SK-N-SH (cell line): Measurements from ENCODE around the gene MFSD8. TPM values are rescaled to one million over a fixed set of nuclear protein-coding genes. Genes with fewer than 3 reads are reported as not detected.

Source experiments
- CTCF ChIA-PET: fragments of 300-600, 350-600 bp; formaldehyde crosslinking; extraction: SDS; loops from one replicate; lab custom pipeline; 2021; lab: Yijun Ruan, JAX
- POLR2A ChIA-PET: fragments of 350-600 bp; sonication (Branson Sonifier 250); formaldehyde crosslinking; extraction: SDS; loops from one replicate; lab custom pipeline; 2020; ENCODE audit warnings: antibody characterized with exemption, inconsistent platforms; lab: Yijun Ruan, JAX
- DNase-seq: peaks from one replicate; pipeline ENCODE4 v3.0.0; 2012
- H2AFZ ChIP-seq: fragments of 200-600 bp; sonication (generic); 2 replicates; pipeline ENCODE4 v1.8.1; 2016; ENCODE audit warnings: antibody characterized with exemption, mild to moderate bottlenecking, low read depth
- H3F3A ChIP-seq: fragments of 200-600 bp; sonication (generic); replicated peaks from 2 replicates; pipeline ENCODE3; 2016; ENCODE audit warnings: antibody characterized with exemption, mild to moderate bottlenecking; ENCODE audit not compliant: insufficient read depth
- H3K27ac ChIP-seq, 2 experiments: fragments of 200-500 bp in 1 of 2; fragments of 200-600 bp in 1 of 2; sonication (Bioruptor generic) in 1 of 2; sonication (generic), shearing (Covaris generic) in 1 of 2; 2 replicates each; pipeline versions ENCODE4 v1.5.1 to v1.6.1; 2014 to 2016; ENCODE audit warnings: low read depth in 2 of 2, inconsistent platforms in 1 of 2, low read length in 1 of 2, mild to moderate bottlenecking in 1 of 2, mixed read lengths in 1 of 2
- H3K27me3 ChIP-seq: fragments of 200-600 bp; sonication (generic), shearing (Covaris generic); 2 replicates; pipeline ENCODE4 v1.6.1; 2016; ENCODE audit warnings: mixed run types; ENCODE audit not compliant: insufficient read depth
- H3K36me3 ChIP-seq, 2 experiments: fragments of 200-500 bp in 1 of 2; fragments of 200-600 bp in 1 of 2; sonication (Bioruptor generic) in 1 of 2; sonication (generic) in 1 of 2; replicated peaks in 1 of 2; 2 replicates each; pipeline versions ENCODE3 to v1.5.1; 2014 to 2016; ENCODE audit warnings: low read length in 1 of 2, mild to moderate bottlenecking in 1 of 2; ENCODE audit not compliant: insufficient read depth in 2 of 2, control insufficient read depth in 1 of 2
- H3K4me1 ChIP-seq, 2 experiments: fragments of 200-500 bp in 1 of 2; fragments of 200-600 bp in 1 of 2; sonication (Bioruptor generic) in 1 of 2; sonication (generic), shearing (Covaris generic) in 1 of 2; 2 replicates each; pipeline versions ENCODE4 v1.5.1 to v1.6.1; 2014 to 2016; ENCODE audit warnings: low read depth in 1 of 2, low read length in 1 of 2, mixed run types in 1 of 2; ENCODE audit not compliant: insufficient read depth in 2 of 2, control insufficient read depth in 1 of 2
- H3K4me2 ChIP-seq: fragments of 200-600 bp; sonication (generic), shearing (Covaris generic); 2 replicates; pipeline ENCODE4 v1.6.1; 2017; ENCODE audit warnings: mixed run types
- H3K4me3 ChIP-seq, 2 experiments: fragments of 200-500 bp in 1 of 2; fragments of 200-600 bp in 1 of 2; sonication (Bioruptor generic) in 1 of 2; sonication (generic), shearing (Covaris generic) in 1 of 2; 2 replicates each; pipeline versions ENCODE4 v1.5.1 to v1.8.1; 2014 to 2016; ENCODE audit warnings: low read depth in 2 of 2, inconsistent platforms in 1 of 2, low read length in 1 of 2, mild to moderate bottlenecking in 1 of 2, mixed read lengths in 1 of 2, moderate library complexity in 1 of 2
- H3K79me2 ChIP-seq: fragments of 200-600 bp; sonication (generic); 2 replicates; pipeline ENCODE4 v1.8.1; 2017; ENCODE audit warnings: mild to moderate bottlenecking; ENCODE audit not compliant: insufficient read depth
- H3K9ac ChIP-seq: fragments of 200-600 bp; sonication (generic); 2 replicates; pipeline ENCODE4 v1.6.1; 2017; ENCODE audit warnings: mixed run types
- H3K9me2 ChIP-seq: fragments of 200-600 bp; sonication (generic); 2 replicates; pipeline ENCODE4 v1.6.1; 2017; ENCODE audit warnings: mixed run types
- H3K9me3 ChIP-seq: fragments of 200-600 bp; sonication (generic); 2 replicates; pipeline ENCODE4 v1.6.1; 2017; ENCODE audit warnings: mixed run types, mild to moderate bottlenecking, moderate library complexity
- H4K20me1 ChIP-seq: fragments of 200-600 bp; sonication (generic); 2 replicates; pipeline ENCODE4 v1.6.1; 2017; ENCODE audit warnings: mild to moderate bottlenecking, mixed run types; ENCODE audit not compliant: insufficient read depth
- CHD2 ChIP-seq: fragments of 150-350 bp; IDR thresholded peaks from 2 replicates; pipeline ENCODE4 v1.6.1; 2018; ENCODE audit warnings: low read length; ENCODE audit not compliant: partially characterized antibody
- CTCF ChIP-seq: fragments of 200-600 bp; sonication (generic); IDR thresholded peaks from 2 replicates; pipeline ENCODE4 v1.6.1; 2017; ENCODE audit warnings: antibody characterized with exemption, mild to moderate bottlenecking, moderate library complexity
- FOSL2 ChIP-seq: IDR thresholded peaks from 2 replicates; pipeline ENCODE4 v1.4.0; 2012; ENCODE audit warnings: low read depth, mild to moderate bottlenecking, moderate library complexity, borderline replicate concordance
- GABPA ChIP-seq: IDR thresholded peaks from 2 replicates; pipeline ENCODE4 v1.4.0; 2012; ENCODE audit warnings: low read depth, mild to moderate bottlenecking
- GATA2 ChIP-seq: sonication (generic); formaldehyde crosslinking; IDR thresholded peaks from 2 replicates; pipeline ENCODE4 v1.5.0; 2020; ENCODE audit warnings: mild to moderate bottlenecking, missing genetic modification reagents
- JUND ChIP-seq: IDR thresholded peaks from 2 replicates; pipeline ENCODE4 v1.4.0; 2012
- MXI1 ChIP-seq: IDR thresholded peaks from 2 replicates; pipeline ENCODE4 v1.6.1; 2012; ENCODE audit warnings: mild to moderate bottlenecking, low read depth, low read length, improper control_type of control experiment
- POLR2AphosphoS5 ChIP-seq: IDR thresholded peaks from 2 replicates; pipeline ENCODE4 v1.6.1; 2012; ENCODE audit warnings: low read depth, low read length
- SIN3A ChIP-seq: IDR thresholded peaks from 2 replicates; pipeline ENCODE4 v1.6.1; 2012; ENCODE audit warnings: low read depth, mild to moderate bottlenecking, low read length, moderate library complexity, borderline replicate concordance
- SMC3 ChIP-seq: IDR thresholded peaks from 2 replicates; pipeline ENCODE4 v1.6.1; 2012; ENCODE audit warnings: low read depth, low read length, improper control_type of control experiment
- USF1 ChIP-seq: IDR thresholded peaks from 2 replicates; pipeline ENCODE4 v1.4.0; 2012; ENCODE audit warnings: low read depth, borderline replicate concordance
- YY1 ChIP-seq: IDR thresholded peaks from 2 replicates; pipeline ENCODE4 v1.4.0; 2012; ENCODE audit warnings: low read depth, mild to moderate bottlenecking
- WGBS: methylation state at CpG from one replicate; pipeline ENCODE4 v1.1.6; 2017; ENCODE audit warnings: low lambda C conversion rate; 5-methylcytosine and 5-hydroxymethylcytosine counted together
- polyA plus RNA-seq, 3 experiments: library from polyadenylated mRNA; depleted of rRNA; stranded (reverse); fragments of >200 nt; gene quantifications; 2 replicates each; pipeline ENCODE4 v1.2.3, GENCODE V29; 2012
- TF ChIP-seq, protein P1 (sequence below): fragments of 150-350 bp; IDR thresholded peaks from 2 replicates; pipeline ENCODE4 v1.6.1; 2017; ENCODE audit warnings: antibody characterized with exemption, low read length, low read depth, borderline replicate concordance
- TF ChIP-seq, protein P2 (sequence below): IDR thresholded peaks from 2 replicates; pipeline ENCODE4 v1.4.0; 2012; ENCODE audit warnings: low read depth, borderline replicate concordance

MFSD8 gene
- polyA plus RNA-seq, 1 of the 3 experiments (the other 2 are of a cell fraction), result 7.5 TPM

- TF ChIP-seq, protein P1, sequence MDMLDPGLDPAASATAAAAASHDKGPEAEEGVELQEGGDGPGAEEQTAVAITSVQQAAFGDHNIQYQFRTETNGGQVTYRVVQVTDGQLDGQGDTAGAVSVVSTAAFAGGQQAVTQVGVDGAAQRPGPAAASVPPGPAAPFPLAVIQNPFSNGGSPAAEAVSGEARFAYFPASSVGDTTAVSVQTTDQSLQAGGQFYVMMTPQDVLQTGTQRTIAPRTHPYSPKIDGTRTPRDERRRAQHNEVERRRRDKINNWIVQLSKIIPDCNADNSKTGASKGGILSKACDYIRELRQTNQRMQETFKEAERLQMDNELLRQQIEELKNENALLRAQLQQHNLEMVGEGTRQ, result no peak
- TF ChIP-seq SIN3A, result no peak
- no peak for TF ChIP-seq SMC3
- TF ChIP-seq, protein P2, sequence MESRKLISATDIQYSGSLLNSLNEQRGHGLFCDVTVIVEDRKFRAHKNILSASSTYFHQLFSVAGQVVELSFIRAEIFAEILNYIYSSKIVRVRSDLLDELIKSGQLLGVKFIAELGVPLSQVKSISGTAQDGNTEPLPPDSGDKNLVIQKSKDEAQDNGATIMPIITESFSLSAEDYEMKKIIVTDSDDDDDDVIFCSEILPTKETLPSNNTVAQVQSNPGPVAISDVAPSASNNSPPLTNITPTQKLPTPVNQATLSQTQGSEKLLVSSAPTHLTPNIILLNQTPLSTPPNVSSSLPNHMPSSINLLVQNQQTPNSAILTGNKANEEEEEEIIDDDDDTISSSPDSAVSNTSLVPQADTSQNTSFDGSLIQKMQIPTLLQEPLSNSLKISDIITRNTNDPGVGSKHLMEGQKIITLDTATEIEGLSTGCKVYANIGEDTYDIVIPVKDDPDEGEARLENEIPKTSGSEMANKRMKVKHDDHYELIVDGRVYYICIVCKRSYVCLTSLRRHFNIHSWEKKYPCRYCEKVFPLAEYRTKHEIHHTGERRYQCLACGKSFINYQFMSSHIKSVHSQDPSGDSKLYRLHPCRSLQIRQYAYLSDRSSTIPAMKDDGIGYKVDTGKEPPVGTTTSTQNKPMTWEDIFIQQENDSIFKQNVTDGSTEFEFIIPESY, result no peak
Observed at GRCh38 chr4:127967141-127967775, 2.3 kb upstream of the MFSD8 start (continued).

DNA sequence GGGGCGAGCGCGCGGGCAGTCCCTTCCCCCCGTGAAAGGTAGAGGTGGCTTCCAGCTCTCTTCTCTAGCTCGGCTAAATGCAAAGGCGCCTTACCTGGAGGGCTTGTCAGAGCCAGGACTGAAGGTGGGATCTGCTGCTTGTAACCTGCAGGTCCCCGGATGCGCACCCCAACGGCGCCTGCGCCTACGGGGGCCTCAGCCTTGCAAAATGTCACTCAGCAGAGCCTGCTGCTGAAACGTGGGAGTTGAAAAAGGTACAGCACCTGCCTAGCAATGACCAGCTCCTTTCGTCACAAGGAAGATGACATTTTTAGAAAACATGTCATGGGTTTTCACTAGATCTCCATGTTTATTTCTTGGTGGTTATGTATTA is 816 bp upstream of the MFSD8 start:
- peaks cover 3 to 8% of the 10 kb centered on the region in 2 experiments for H3K36me3 ChIP-seq
- H3K79me2 ChIP-seq, result peaks cover 88% of the 10 kb centered on the region
- TF ChIP-seq CTCF, result 0 out of 2 replicates have a peak, but pooled peaks have one; percentile 1
- no peak for TF ChIP-seq CHD2
- TF ChIP-seq FOSL2, result no peak
- TF ChIP-seq JUND, result no peak
- TF ChIP-seq MXI1, result peak; percentile 45; the same call in 1 of the 2 replicates
- no peak for TF ChIP-seq POLR2AphosphoS5
- TF ChIP-seq GABPA, result no peak
- TF ChIP-seq YY1, result no peak
- TF ChIP-seq SIN3A, result no peak
- no peak for TF ChIP-seq USF1
- no peak for TF ChIP-seq GATA2
- H3K9ac ChIP-seq, result peak overlapping the region; percentile 88
- peak overlapping the region; percentile 81 to 87 for H3K27ac ChIP-seq
- ChIA-PET POLR2A (interaction anchor here (1.1 to 1.9 kb wide), 6 partner anchors 85 to 203 kb away, joined by 3 to 26 read pairs (median 6); partner anchors contain the start of genes HSPA4L, LARP1B and PLK4), CTCF (interaction anchor here (0.9 to 1.8 kb wide), 8 partner anchors 49 to 183 kb away, joined by 3 to 7 read pairs (median 4); partner anchors contain the start of genes HSPA4L and PLK4)
- DNase-seq, result peak; percentile 54
- peaks cover 5% of the 10 kb centered on the region for H3F3A ChIP-seq
- H2AFZ ChIP-seq, result peak overlapping the region; percentile 99
- H3K4me1 ChIP-seq, result peaks cover 0 to 3% of the 10 kb centered on the region in 2 experiments; a peak in 2 of 4 replicates
- no peaks in the 10 kb centered on the region for H3K9me3 ChIP-seq
- H3K4me3 ChIP-seq, result peak overlapping the region; percentile 99
- no peaks in the 10 kb centered on the region for H4K20me1 ChIP-seq
- H3K27me3 ChIP-seq, result no peaks in the 10 kb centered on the region
- H3K4me2 ChIP-seq, result peak overlapping the region; percentile 90
- 3% methylated on average over 4 of the region's 15 CpGs for WGBS
- H3K9me2 ChIP-seq, result no peaks in the 10 kb centered on the region
